Tibial nerve (tissue), 4 donors: ENCODE data around the gene ELAPOR2.

Experiments used
- EP300 ChIP-seq, 2 donors: sonication (generic); formaldehyde crosslinking; IDR thresholded peaks; one replicate each; pipeline ENCODE4 v1.6.1; 2017; ENCODE audit warnings: antibody characterized with exemption in 2 of 2, mild to moderate bottlenecking in 1 of 2
- POLR2A ChIP-seq, 2 donors: fragments of 450-650 bp; IDR thresholded peaks; one replicate each; pipeline ENCODE4 v1.6.1; 2017; ENCODE audit warnings: antibody characterized with exemption in 2 of 2, mild to moderate bottlenecking in 2 of 2, moderate library complexity in 2 of 2
- TF ChIP-seq, protein P1 (sequence below), 5 experiments: fragments of 200-600 bp in 3 of 5; fragments of 450-650 bp in 2 of 5; sonication (generic) in 3 of 5; IDR thresholded peaks; one replicate each; pipeline ENCODE4 v1.5.1; 2016 to 2019; ENCODE audit warnings: antibody characterized with exemption in 5 of 5, mild to moderate bottlenecking in 3 of 5, moderate library complexity in 2 of 5

- TF ChIP-seq, protein P1, sequence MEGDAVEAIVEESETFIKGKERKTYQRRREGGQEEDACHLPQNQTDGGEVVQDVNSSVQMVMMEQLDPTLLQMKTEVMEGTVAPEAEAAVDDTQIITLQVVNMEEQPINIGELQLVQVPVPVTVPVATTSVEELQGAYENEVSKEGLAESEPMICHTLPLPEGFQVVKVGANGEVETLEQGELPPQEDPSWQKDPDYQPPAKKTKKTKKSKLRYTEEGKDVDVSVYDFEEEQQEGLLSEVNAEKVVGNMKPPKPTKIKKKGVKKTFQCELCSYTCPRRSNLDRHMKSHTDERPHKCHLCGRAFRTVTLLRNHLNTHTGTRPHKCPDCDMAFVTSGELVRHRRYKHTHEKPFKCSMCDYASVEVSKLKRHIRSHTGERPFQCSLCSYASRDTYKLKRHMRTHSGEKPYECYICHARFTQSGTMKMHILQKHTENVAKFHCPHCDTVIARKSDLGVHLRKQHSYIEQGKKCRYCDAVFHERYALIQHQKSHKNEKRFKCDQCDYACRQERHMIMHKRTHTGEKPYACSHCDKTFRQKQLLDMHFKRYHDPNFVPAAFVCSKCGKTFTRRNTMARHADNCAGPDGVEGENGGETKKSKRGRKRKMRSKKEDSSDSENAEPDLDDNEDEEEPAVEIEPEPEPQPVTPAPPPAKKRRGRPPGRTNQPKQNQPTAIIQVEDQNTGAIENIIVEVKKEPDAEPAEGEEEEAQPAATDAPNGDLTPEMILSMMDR (IDR thresholded peaks at IDR 0.05) = no peak
- TF ChIP-seq POLR2A (IDR thresholded peaks at IDR 0.05) = no peak
- TF ChIP-seq EP300 (IDR thresholded peaks at IDR 0.05) = no peak
Observed at GRCh38 chr7:87092568-87093091, 33.2 kb upstream of the ELAPOR2 start.
